Fibroblast of mammary gland (primary cell): ENCODE measurements around the gene FRMD4B.

Experiments used
- DNase-seq: peaks from one replicate; pipeline ENCODE4 v3.0.0-alpha.2; 2010; ENCODE audit warnings: low read depth
- H3K4me3 ChIP-seq: 2 replicates; pipeline ENCODE4 v1.5.1; 2011; ENCODE audit warnings: low read depth, mild to moderate bottlenecking, low read length, moderate library complexity; ENCODE audit not compliant: control insufficient read depth
- TF ChIP-seq, protein P1 (sequence below): conservative IDR thresholded peaks from 2 replicates; pipeline ENCODE4 v1.5.1; 2011; ENCODE audit warnings: low read depth, low read length, inconsistent platforms; ENCODE audit not compliant: control insufficient read depth, insufficient read depth

The FRMD4B gene

DNA sequence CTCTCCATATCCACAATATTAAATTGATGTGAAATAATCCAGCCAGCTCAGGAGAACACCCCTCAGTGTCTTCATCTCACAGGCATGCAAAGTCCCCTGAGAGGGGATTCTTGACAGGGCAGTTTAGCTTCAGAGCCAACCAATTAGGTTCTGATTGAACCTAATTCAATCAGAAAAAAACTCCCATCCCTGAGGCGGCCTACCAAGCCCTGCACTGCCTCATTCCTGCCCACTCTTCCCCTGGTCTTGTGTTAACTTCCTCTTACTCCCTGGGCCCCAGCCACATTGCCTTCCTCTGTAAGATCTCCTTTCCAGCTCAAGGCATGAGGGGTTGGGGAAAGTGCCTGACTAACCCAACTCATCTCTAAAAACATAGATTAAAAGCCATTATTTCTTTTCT, 46.1 kb downstream of the FRMD4B start:
- no peak for DNase-seq
- TF ChIP-seq, protein P1, sequence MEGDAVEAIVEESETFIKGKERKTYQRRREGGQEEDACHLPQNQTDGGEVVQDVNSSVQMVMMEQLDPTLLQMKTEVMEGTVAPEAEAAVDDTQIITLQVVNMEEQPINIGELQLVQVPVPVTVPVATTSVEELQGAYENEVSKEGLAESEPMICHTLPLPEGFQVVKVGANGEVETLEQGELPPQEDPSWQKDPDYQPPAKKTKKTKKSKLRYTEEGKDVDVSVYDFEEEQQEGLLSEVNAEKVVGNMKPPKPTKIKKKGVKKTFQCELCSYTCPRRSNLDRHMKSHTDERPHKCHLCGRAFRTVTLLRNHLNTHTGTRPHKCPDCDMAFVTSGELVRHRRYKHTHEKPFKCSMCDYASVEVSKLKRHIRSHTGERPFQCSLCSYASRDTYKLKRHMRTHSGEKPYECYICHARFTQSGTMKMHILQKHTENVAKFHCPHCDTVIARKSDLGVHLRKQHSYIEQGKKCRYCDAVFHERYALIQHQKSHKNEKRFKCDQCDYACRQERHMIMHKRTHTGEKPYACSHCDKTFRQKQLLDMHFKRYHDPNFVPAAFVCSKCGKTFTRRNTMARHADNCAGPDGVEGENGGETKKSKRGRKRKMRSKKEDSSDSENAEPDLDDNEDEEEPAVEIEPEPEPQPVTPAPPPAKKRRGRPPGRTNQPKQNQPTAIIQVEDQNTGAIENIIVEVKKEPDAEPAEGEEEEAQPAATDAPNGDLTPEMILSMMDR: no peak
- H3K4me3 ChIP-seq: no peak overlapping the region

DNA sequence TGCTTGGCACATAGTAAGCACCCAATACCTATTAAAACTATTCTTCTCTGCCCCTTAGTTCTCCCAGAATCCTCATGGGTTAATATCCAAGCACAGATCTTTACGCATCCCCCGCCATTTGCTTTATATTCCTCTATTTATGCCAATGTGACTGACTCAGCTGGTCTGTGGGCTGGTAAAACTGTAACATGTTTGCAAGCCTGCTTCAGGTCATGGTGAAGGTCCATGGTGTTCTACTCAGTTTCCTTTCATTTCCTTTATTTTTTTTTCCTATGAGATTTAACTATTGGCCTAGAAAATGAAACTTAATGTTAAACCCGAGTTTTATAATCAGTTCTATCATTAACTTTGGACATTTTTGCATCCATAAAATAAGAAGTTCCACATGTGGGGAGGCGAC, 47.0 kb downstream of the FRMD4B start:
- H3K4me3 ChIP-seq: no peak overlapping the region
- TF ChIP-seq, protein P1: no peak
- no peak for DNase-seq

DNA sequence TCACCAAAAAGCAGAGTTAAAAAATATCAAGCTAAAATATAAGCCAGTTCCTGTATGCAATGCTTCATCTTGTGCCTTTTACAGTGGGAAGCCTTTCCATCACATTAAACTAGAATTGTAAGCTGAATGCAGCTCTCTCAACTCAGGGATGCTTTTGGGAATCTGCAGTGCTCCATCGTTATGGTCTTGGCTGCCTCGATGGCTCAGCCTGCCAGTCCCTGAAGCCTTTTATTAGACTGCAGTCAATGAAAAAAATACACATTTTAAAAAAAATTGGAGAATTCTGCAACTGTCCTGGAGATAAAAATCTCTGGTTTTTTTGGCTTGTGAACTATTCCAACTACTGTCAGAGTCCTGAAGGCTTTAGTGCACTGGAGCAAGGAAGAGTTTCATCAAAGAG, 53.0 kb downstream of the FRMD4B start:
- H3K4me3 ChIP-seq: no peak overlapping the region
- DNase-seq: no peak
- TF ChIP-seq, protein P1: no peak

DNA sequence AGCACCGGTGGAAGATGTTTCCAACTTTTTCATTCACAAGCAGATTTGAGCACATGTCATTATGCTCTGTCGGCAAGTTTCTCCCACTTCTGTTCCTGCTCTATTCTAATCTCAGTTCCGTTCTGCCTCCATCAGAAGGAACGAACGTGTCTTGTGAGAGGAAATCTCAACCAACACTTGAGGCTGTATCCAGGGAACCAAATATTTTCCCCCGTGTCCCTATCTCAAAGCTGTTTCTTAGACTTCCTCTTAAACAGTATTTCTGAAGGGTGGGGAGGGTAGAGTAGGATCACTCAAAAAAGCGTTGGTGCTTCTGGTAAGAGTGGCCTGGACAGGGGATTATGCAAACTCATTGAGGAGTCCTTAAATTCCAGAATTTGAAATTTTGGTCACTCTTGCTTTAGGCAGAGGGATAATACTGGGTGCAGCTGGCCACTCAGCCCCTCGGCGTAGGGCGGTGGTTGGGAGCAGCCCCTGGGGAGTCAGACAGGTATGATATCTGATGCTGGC, 54.9 kb downstream of the FRMD4B start:
- TF ChIP-seq, protein P1: no peak
- DNase-seq: no peak
- H3K4me3 ChIP-seq: no peak overlapping the region

DNA sequence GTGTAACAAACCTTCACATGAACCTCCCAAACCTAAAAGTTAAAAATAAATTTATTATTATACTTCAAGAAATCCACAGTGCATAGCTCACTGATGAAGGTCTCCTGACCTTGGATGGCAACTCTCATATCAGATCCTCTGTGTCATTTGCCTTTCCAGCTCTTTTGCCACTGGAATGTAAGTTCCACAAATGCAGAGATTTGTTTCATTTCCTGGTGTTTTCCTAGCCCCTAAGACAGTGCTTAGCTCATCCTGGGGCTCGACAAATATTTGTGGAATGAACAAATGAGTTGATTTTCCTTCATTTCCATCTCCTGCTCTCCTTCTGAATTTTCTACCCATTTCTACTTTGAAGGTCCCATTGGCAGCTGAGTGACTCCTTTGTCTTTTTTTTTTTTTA, 56.0 kb downstream of the FRMD4B start:
- H3K4me3 ChIP-seq: no peak overlapping the region
- DNase-seq: peak; percentile 2
- TF ChIP-seq, protein P1: no peak

DNA sequence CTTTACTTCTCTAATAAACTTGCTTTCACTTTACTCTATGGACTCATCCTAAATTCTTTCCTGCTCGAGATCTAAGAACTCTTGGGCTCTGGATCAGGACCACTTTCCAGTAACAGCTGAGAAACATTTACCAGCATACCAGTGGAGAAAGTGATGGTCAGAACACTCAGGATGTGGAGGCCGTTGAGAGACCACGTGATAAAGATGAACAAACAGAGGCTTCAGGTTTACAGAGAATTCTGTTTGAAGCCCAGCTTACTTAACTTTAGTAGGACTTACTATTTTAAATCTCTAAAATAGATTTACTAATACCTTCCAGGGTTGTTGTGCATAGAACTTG, 57.0 kb downstream of the FRMD4B start:
- no peak for DNase-seq
- TF ChIP-seq, protein P1: no peak

More for the DNA sequence above, 57.0 kb downstream of the FRMD4B start:
- H3K4me3 ChIP-seq: no peak overlapping the region
